ENCODE results near the gene PDS5B.

Gene PDS5B

DNA sequence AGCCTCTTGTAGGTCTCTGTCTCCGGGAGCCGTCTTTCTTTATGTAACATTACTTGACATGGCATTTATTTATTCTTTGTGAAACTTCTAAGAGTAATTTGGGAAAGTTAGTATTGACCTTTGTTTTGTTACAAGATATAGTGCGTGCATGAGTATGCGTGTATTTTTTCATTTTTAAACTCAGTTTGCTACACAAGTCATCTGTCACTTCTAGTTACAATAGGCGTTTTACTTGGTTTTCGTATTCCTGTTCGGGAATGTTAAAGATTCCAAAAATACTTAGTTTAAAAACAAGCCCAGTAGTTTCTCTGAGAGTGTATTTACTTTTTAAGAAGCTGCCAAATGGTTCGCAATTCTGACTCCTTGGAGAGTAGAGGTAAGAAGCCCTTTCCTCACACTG lies 3.2 kb downstream of the PDS5B start:
- DNase-seq (ENCODE audit: low read depth): no peak
- TF ChIP-seq, protein P1, sequence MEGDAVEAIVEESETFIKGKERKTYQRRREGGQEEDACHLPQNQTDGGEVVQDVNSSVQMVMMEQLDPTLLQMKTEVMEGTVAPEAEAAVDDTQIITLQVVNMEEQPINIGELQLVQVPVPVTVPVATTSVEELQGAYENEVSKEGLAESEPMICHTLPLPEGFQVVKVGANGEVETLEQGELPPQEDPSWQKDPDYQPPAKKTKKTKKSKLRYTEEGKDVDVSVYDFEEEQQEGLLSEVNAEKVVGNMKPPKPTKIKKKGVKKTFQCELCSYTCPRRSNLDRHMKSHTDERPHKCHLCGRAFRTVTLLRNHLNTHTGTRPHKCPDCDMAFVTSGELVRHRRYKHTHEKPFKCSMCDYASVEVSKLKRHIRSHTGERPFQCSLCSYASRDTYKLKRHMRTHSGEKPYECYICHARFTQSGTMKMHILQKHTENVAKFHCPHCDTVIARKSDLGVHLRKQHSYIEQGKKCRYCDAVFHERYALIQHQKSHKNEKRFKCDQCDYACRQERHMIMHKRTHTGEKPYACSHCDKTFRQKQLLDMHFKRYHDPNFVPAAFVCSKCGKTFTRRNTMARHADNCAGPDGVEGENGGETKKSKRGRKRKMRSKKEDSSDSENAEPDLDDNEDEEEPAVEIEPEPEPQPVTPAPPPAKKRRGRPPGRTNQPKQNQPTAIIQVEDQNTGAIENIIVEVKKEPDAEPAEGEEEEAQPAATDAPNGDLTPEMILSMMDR (IDR thresholded peaks at IDR 0.05; ENCODE audit: control insufficient read depth, extremely low read depth, insufficient read depth): no peak
- H3K4me3 ChIP-seq (ENCODE audit: low read depth, low read length): no peak overlapping the region

DNA sequence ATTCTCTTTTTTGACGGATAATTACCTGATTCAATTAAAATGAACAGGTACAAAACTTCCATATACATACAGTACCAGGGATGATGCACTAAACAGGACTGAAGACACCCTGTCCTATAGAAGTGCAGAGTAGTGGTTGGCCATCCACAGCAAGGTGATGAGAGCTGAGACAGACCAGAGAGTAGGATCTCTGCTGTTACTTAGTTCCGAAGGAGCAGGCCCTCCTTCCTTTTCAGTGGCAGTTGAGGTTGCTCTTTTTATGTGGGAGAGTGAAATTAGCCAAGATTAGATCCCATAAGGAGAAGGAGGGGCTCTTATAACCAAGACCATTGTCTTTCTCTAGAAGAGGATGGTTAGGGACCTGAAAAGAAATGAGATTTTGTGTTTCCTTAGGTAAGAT lies 4.0 kb downstream of the PDS5B start:
- no peak for DNase-seq (ENCODE audit: low read depth)
- TF ChIP-seq, protein P1 (IDR thresholded peaks at IDR 0.05; ENCODE audit: control insufficient read depth, extremely low read depth, insufficient read depth): no peak

DNA sequence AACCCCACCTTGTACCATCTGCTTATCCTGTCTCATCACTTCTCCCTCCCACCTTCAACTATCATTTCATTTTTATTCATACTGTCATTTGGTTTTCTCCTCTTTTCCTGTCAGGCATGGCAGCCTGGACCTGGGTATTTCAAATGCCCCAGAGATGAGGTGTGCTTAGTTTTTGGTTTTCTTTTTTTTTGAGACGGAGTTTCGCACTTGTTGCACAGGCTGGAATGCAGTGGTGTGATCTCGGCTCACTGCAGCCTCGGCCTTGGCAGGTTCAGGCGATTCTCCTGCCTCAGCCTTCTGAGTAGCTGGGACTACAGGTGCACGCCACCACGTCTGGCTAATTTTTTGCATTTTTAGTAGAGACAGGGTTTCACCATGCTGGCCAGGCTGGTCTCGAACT lies 5.8 kb downstream of the PDS5B start:
- TF ChIP-seq, protein P1 (IDR thresholded peaks at IDR 0.05; ENCODE audit: control insufficient read depth, extremely low read depth, insufficient read depth): no peak

More for the DNA sequence above, 4.0 kb downstream of the PDS5B start:
- H3K4me3 ChIP-seq (ENCODE audit: low read depth, low read length): no peak overlapping the region

DNA sequence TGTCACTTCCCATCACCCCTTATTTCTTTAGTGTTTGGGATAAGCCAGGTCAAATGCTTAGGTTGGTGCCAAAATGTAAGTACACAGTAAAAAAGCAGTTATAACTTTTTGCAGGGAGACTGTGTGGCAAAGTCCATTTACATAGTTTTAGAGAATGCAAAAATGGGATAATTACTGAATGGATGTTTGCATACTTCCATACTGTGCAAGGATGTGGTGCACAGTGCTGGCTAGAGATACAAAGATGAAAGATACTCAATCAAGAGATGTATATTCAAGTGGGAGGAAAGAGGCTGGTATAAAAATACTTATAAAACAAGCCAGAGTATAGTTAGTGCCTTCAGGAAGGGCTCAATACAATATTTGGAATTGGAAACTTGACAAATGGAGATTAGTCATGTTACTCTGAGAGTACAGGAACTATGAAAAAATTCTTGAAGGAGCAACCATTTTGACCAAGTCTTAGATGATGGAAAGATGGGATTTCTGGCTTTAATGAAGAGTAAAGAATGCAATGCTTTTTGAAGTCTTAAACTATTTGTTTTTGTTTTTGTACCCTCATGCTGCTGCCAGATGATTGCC lies 8.0 kb downstream of the PDS5B start:
- TF ChIP-seq, protein P1 (IDR thresholded peaks at IDR 0.05; ENCODE audit: control insufficient read depth, extremely low read depth, insufficient read depth): no peak
- DNase-seq (ENCODE audit: low read depth): no peak
- no peak overlapping the region for H3K4me3 ChIP-seq (ENCODE audit: low read depth, low read length)

More for the DNA sequence above, 5.8 kb downstream of the PDS5B start:
- DNase-seq (ENCODE audit: low read depth): no peak
- no peak overlapping the region for H3K4me3 ChIP-seq (ENCODE audit: low read depth, low read length)

DNA sequence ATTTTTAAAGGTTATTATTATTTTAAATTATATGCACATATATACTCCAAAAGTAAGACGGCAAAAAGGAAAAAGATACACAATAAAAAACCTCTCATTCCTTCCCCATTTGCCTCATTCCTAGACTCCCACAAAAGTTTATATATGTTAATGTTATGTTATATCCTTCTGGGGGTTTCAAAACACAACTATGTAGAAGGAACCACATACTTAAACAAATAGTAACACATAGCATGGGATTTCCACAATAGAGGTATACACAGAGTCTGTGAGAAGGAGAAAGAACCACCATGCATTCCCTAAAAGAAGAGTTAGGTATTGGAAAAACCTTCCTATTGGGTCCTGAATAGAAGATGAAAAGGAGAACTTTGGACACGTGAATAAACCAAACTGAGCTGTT lies 9.1 kb downstream of the PDS5B start:
- no peak overlapping the region for H3K4me3 ChIP-seq (ENCODE audit: low read depth, low read length)
- DNase-seq (ENCODE audit: low read depth): no peak
- TF ChIP-seq, protein P1 (IDR thresholded peaks at IDR 0.05; ENCODE audit: control insufficient read depth, extremely low read depth, insufficient read depth): no peak

DNA sequence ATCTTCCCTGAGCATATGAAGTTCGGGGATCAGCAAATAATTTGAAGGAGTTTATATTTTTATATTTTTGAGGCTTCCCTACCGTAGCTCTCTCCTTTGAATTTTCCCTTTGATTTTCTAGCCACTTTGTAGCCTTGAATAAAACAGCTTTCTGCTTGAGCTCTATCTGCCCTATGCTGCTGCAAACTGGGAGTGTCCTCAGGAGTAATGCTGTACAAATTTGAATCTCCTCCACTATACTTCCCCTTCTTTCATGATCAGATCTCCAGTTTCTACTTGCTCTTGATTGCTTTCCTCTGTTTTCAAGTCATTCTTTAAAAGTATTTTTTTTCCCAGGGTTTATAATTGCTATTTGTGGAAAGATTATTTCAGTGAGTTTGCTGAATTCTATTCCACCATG lies 14.6 kb downstream of the PDS5B start:
- TF ChIP-seq, protein P1 (IDR thresholded peaks at IDR 0.05; ENCODE audit: control insufficient read depth, extremely low read depth, insufficient read depth): no peak
- DNase-seq (ENCODE audit: low read depth): no peak
- H3K4me3 ChIP-seq (ENCODE audit: low read depth, low read length): no peak overlapping the region

DNA sequence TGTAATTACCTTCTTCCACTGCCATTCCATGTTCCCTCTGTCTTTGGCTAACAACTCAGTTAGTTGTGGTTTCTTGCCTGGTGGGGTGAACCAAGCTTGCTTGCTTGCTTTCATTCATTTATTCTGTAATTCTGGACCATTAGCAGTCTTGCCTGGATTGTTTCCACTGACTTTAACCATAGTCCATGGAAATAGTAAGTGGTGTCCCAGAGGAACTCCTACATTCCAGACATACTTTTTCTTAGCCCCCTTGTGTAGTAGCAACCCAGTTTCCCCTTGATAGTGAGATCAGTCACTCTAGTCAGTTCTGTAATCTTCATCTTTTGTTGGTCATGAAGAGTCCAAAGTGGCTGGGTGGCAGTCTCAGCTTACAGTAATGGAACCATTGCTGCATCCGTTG lies 23.2 kb downstream of the PDS5B start:
- no peak overlapping the region for H3K4me3 ChIP-seq (ENCODE audit: low read depth, low read length)
- no peak for DNase-seq (ENCODE audit: low read depth)
- TF ChIP-seq, protein P1 (IDR thresholded peaks at IDR 0.05; ENCODE audit: control insufficient read depth, extremely low read depth, insufficient read depth): no peak
